NCI-H446 treated with DMSO at 0.1 percent for 48 hours (cell line): Measurements from ENCODE around the gene SLC32A1.

Experiments
- DNase-seq: peaks from one replicate; lab custom pipeline; 2025; lab: John Stamatoyannopoulos, UW

SLC32A1 gene

GRCh38 chr20:38723848-38724625, at the start of gene SLC32A1:
SLC32A1 (plus strand) TSS chr20:38724486; CDS start chr20:38724725, 239 bp downstream.
- no peak for DNase-seq

GRCh38 chr20:38674765-38675133, 49.5 kb upstream of the SLC32A1 start:
- DNase-seq: no peak

- DNase-seq: no peak
These were observed 47.7 kb upstream of the SLC32A1 start for GRCh38 chr20:38676576-38676975.

- no peak for DNase-seq
These were observed 43.6 kb upstream of the SLC32A1 start for GRCh38 chr20:38680500-38681306.

GRCh38 chr20:38685271-38685670, 39.0 kb upstream of the SLC32A1 start:
- no peak for DNase-seq

GRCh38 chr20:38685853-38686473, 38.3 kb upstream of the SLC32A1 start:
- no peak for DNase-seq

- DNase-seq: no peak
These were observed 31.6 kb upstream of the SLC32A1 start for GRCh38 chr20:38692436-38693411.

GRCh38 chr20:38697306-38697705, 27.0 kb upstream of the SLC32A1 start:
- no peak for DNase-seq

GRCh38 chr20:38698541-38698940, 25.7 kb upstream of the SLC32A1 start:
- DNase-seq: no peak

- no peak for DNase-seq
These were observed 24.1 kb upstream of the SLC32A1 start for GRCh38 chr20:38700141-38700540.

GRCh38 chr20:38700926-38701325, 23.4 kb upstream of the SLC32A1 start:
- DNase-seq: no peak

- no peak for DNase-seq
These were observed 20.8 kb upstream of the SLC32A1 start for GRCh38 chr20:38703526-38703925.

GRCh38 chr20:38704136-38704535, 20.1 kb upstream of the SLC32A1 start:
- DNase-seq: no peak

GRCh38 chr20:38706509-38706908, 17.8 kb upstream of the SLC32A1 start:
- DNase-seq: peak; percentile 42

GRCh38 chr20:38714308-38714707, 10.0 kb upstream of the SLC32A1 start:
- DNase-seq: no peak

GRCh38 chr20:38715646-38716045, 8.6 kb upstream of the SLC32A1 start:
- no peak for DNase-seq

GRCh38 chr20:38722683-38723016, 1.6 kb upstream of the SLC32A1 start:
- no peak for DNase-seq

- DNase-seq: no peak
These were observed 1.1 kb upstream of the SLC32A1 start for GRCh38 chr20:38723017-38723847.

- DNase-seq: no peak
These were observed 401 bp downstream of the SLC32A1 start for GRCh38 chr20:38724626-38725147.

GRCh38 chr20:38725148-38725901, 1.0 kb downstream of the SLC32A1 start:
- no peak for DNase-seq
